Germinal center (tissue), 1 donor: ENCODE measurements around the gene OSBPL6.

Experiments
- DNase-seq: peaks from one replicate; pipeline ENCODE4 v3.0.0; 2012; ENCODE audit warnings: mixed read lengths, low spot score

OSBPL6 gene

DNA sequence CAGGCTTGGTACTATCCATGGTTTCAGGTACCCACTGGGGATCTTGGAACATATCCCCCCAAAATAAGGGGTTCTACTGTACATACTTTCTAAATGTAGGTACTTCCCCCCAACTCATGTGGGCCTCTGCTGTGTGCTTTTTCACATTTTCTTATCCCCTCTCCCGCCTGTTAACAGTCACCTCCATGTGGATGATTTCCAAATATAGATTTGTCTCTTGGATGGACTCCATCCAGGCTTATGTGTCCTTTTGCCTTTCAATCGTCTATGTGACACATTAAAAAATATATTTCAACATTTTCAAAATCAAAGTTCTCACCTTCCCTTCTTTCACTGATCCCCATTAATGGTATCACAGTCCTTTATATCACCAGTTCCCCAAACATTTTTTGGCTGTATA, 44.4 kb downstream of the OSBPL6 start:
- DNase-seq, result no peak

GRCh38 chr2:178241844-178242551, 47.7 kb downstream of the OSBPL6 start:
- DNase-seq, result no peak

DNA sequence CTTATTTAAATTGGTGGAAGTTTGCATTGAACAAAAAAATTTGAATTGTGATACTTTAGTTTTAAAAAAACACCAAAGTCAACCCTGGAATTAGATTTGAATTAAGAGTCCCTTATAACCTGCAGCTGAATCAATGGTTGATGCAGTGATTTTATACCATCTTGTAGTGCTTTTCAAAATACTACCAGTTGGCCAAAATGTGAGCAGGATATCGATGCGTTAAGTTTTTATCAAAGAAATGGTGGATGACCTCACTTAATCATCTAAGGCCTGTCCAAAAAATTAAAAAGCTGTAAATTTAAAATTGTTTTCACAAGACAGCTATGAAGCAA, 48.2 kb downstream of the OSBPL6 start:
- DNase-seq, result no peak

GRCh38 chr2:178243961-178244360, 49.6 kb downstream of the OSBPL6 start:
- no peak for DNase-seq

DNA sequence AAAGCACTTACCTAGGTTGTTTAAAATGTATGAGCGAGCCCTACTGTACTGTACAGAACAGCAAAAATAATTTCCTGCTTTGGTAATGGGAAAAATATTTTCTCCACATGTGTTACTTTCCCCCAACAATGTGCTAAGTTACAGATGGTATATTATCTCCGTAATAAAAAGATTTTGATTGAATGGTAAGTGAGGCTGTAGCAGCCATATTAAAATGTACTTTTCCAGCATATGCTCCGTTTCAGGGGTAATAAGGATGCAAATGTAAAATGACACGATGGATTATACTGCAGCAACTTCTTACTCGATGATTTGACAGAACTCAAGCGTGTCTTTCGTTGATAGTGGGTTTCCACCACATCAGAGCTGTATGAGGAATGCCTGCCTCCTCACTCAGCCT, 50.5 kb downstream of the OSBPL6 start:
- DNase-seq, result no peak

- no peak for DNase-seq
Observed at GRCh38 chr2:178246696-178247095, 52.4 kb downstream of the OSBPL6 start.

DNA sequence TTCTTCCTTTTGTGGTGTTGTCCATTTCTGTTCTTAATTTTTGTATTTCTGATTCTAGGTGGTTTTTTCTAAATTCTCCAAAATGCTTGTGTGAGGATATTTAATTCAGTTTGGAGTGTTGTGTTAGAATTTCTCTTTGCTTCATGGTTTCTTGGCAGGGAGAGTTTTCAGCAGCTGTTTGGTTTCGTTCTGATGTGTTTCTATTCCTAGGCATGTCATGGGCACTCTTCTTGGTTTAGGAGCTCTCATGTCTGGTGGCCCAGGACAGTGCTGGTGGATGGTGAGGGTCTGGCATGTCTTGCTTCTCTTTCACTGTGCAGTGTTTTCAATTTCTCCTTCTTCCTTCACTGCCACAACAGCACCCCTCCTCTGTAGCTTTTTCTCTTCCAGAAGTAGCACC, 52.9 kb downstream of the OSBPL6 start:
- DNase-seq, result no peak

- no peak for DNase-seq
Observed at GRCh38 chr2:178250429-178250828, 56.1 kb downstream of the OSBPL6 start.

- DNase-seq, result no peak
Observed at GRCh38 chr2:178251151-178251955, 57.0 kb downstream of the OSBPL6 start.

- DNase-seq, result no peak
Observed at GRCh38 chr2:178256382-178257042, 62.2 kb downstream of the OSBPL6 start.

GRCh38 chr2:178257127-178257526, 62.8 kb downstream of the OSBPL6 start:
- DNase-seq, result no peak

- DNase-seq, result no peak
Observed at GRCh38 chr2:178258916-178259315, 64.6 kb downstream of the OSBPL6 start.

GRCh38 chr2:178263159-178263860, 69.0 kb downstream of the OSBPL6 start:
- DNase-seq, result no peak

GRCh38 chr2:178264211-178264610, 69.9 kb downstream of the OSBPL6 start:
- DNase-seq, result no peak

GRCh38 chr2:178265851-178266250, 71.5 kb downstream of the OSBPL6 start:
- no peak for DNase-seq

GRCh38 chr2:178266445-178266844, 72.1 kb downstream of the OSBPL6 start:
- DNase-seq, result no peak

GRCh38 chr2:178267660-178268059, 73.3 kb downstream of the OSBPL6 start:
- no peak for DNase-seq

DNA sequence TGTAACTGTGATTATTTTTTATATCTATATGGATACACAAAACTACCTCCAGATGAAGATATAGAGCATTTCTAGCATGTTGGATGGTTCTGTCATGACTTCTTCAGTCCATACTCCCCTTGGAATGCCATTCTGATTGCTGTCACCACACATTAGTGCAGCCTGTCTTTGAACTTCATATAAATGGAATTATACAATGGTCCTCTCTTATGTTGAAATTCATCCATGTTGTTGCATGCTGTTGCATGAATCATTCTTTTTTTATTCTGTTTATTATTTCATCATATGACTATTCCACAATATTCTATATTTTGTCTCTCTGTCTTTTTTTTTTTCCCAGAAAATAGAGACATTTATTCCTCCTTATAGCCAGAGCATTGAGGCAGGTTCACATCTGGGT, 74.1 kb downstream of the OSBPL6 start:
- no peak for DNase-seq

DNA sequence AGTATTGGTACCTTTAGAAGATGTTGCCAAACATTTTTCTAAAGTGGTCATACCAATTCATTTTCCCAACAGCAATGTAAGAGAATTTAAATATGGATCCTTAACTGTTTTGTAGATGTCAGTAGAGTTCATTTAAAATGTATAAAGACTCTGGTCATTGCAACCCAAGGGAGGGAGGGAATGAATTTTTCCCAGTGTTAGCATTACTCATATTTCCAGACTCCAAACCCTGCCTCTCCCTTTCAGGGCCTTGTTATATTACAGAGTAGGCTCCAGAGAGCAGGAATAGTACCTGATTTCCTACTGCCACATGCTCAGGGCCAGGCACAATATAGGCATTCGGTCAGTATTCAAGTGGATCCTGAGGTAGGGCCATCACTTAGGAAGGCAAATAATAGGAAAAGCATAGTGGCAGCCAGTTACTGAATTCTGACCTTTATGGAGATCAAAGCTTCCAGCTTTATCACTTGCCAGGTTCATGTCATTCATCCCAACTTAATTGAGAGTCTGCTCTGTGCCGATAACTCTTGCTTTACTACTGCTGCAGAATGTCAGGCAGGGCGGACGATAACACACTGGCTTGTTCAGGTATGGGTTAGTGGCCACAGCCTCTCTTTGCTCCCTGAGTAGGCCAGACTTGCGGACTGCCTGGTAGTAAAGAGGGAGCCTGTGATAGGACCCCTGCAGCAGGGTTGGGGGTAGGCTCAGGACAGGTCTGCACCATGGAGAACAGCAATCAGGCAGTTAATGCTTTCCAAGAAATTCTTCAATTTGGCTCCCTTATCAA, 75.3 kb downstream of the OSBPL6 start:
- DNase-seq, result no peak

DNA sequence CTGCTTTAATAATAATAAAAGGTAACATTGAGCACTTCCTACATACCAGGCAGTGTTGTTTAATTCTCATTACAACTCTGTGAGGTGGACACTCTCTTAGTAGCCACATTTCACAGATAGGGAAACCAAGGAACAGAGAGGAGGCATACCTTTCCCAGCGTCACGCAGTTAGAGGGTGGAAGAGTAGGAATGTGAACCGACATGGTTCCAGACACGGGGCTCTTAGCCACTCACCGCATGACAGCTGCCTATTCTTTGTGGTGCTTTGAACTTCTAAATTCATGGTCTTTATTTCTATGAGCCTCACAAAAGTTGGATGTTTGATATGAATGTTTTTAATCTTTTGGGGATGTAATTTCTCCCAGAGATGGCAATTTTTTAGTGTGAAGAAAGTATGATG, 76.0 kb downstream of the OSBPL6 start:
- DNase-seq, result no peak

DNA sequence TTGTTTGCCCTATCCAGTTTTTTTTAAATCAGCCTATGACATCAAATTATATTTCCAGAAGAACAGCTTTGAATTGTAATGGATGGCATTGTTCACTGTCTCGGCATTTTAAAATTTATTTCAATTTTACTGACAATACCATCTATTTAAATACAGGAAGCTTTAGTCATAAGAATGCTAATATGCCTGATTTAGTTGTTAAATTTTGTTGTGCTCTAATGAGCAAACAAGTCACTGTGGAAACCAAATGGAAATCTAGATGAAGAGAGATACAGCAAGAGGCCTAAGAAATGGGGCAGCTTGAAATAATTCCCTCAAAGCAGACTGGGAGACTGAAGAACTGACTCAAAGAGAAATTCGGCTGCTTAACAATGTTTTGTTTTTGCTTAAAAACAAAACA, 76.8 kb downstream of the OSBPL6 start:
- no peak for DNase-seq
